ENCODE results near the gene ZXDA.

ZXDA gene

DNA sequence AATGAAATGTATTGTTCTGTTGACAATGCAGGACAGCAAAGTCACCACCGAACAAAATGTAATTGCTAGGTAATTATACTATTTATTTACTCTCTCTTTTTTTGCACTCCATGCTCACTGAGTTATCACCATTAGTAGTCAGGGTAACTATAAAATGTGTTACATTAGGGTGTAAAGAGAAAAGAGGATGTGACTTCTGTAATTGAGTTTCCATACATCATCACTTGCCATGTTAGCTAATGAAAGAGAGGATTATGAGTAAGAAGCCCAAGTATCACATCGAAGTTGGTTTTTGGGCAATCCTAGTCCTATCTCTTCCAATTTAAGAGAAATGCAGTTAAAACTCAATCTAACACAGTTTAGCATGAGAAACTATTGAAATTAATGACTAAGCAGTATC, 7.6 kb downstream of the ZXDA start:
- Mint-ChIP-seq H3K27me3 (no peaks in the 10 kb centered on the region), H3K27ac (no peak overlapping the region), H3K4me1 (peaks cover 21% of the 10 kb centered on the region), H3K4me3 (no peak overlapping the region), H3K36me3 (peaks cover 16% of the 10 kb centered on the region), H3K9me3 (peaks cover under 1% of the 10 kb centered on the region)

DNA sequence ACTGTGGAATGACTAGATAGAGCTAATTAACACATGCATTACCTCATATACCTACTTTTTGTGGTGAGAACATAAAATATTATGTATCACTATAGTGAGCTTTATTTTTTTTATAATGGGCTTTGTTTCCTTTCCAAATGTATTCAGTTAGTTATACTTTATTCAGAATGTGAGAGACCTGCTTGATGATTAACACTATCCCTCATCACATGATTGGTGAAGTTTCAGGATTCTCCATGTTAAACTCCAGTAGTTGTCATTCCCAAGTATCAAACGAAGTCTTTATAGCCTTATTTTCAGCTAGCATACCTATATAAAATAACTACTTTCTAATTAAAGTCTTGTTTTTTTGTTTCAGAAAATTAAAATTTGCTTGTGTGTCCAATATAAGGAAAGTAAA, 8.8 kb downstream of the ZXDA start:
- no peaks in the 10 kb centered on the region for H3K27me3 Mint-ChIP-seq
- H3K4me1 Mint-ChIP-seq, result peaks cover 12% of the 10 kb centered on the region
- no peak overlapping the region for H3K27ac Mint-ChIP-seq

DNA sequence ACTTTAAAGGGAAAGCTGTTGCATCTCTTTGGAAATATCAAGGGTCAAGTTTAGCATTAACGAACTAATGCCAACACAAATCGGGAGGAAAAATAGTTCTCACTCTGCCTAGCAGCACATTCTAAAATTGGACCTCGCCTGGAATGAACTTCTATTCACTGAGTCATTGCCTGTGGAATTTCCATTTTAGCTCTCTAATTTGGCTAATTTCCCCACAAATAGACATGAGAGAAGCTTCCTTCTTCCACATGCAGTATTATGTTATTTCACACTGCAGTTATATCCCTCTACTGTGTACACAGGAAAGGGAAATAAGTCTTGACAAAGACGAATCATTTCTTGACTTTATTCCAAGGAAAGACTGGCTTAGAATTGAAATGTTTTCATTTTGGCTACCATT, 9.3 kb downstream of the ZXDA start:
- Mint-ChIP-seq H3K27me3 (no peaks in the 10 kb centered on the region), H3K9me3 (peaks cover 6% of the 10 kb centered on the region), H3K27ac (no peak overlapping the region), H3K4me1 (peaks cover 8% of the 10 kb centered on the region), H3K36me3 (peaks cover 14% of the 10 kb centered on the region), H3K4me3 (no peak overlapping the region)

More for the DNA sequence above, 8.8 kb downstream of the ZXDA start:
- H3K4me3 Mint-ChIP-seq, result no peak overlapping the region
- H3K9me3 Mint-ChIP-seq, result peaks cover 6% of the 10 kb centered on the region
- H3K36me3 Mint-ChIP-seq, result peaks cover 15% of the 10 kb centered on the region

DNA sequence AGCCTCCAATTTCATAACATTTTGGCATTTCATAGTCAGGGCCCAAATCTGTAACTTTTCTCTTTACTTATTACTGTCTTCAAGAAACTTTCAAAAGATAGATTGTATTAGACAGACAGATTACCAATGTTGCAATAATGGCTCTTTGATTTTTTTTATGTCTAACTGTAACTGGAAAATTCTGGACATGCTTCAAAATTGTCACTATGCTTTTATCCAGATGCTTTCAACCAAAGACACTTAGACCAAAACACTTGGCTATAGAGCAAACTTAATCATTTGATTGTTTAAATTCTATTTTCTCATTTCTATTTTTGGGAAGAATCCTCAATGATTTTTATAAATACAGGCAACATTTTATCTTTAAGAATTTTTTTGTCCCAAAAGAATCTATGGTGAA, 10.4 kb downstream of the ZXDA start:
- Mint-ChIP-seq H3K36me3 (peaks cover 13% of the 10 kb centered on the region), H3K9me3 (peaks cover 9% of the 10 kb centered on the region), H3K4me3 (no peak overlapping the region), H3K27me3 (no peaks in the 10 kb centered on the region), H3K4me1 (peaks cover 8% of the 10 kb centered on the region), H3K27ac (no peak overlapping the region)

DNA sequence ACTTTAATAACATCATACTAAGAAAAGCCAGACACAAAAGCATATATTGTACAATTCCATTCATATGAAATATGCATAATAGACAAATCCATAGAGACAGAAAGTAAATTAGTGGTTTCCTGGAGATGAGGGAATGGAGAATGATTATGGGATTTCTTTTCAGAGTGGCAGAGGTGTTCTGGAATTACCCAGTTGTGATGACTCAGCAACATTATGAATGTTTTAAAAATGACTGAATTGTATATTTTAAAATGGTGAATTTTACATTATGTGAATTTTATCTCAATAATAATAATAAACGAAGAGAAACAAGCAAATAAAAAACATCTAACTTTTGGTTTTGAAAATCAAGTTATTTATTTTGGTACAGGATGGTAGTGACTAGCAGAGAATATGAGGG, 11.2 kb downstream of the ZXDA start:
- no peak overlapping the region for H3K4me3 Mint-ChIP-seq
- no peak overlapping the region for H3K27ac Mint-ChIP-seq
- H3K9me3 Mint-ChIP-seq, result peaks cover 9% of the 10 kb centered on the region
- H3K27me3 Mint-ChIP-seq, result no peaks in the 10 kb centered on the region
- peaks cover 13% of the 10 kb centered on the region for H3K36me3 Mint-ChIP-seq
- H3K4me1 Mint-ChIP-seq, result peaks cover 7% of the 10 kb centered on the region

DNA sequence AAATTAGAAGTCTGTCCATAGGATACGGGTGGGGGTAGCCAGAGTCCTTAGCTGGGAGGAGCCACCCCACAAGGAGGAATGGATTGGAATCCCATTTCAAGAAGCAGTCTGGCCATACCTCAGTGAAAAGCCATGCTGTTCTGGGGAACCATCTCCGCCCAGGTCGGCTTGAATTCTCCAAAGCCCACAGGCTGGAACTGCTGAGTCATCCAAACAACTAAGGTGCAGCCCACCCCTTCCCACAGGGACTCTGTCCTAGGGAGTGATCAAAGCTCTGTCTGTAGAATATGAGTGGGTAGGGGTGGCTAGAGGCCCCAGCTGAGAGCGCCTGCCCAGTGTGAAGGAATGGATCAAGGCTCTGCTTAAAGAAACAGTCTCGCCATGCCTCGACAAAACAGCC, 38.8 kb downstream of the ZXDA start:
- Mint-ChIP-seq H3K9me3 (peaks cover 8% of the 10 kb centered on the region), H3K27me3 (no peaks in the 10 kb centered on the region), H3K36me3 (peaks cover 21% of the 10 kb centered on the region), H3K4me1 (no peaks in the 10 kb centered on the region), H3K27ac (no peak overlapping the region), H3K4me3 (no peak overlapping the region)

All from activated naive CD4-positive, alpha-beta T cell treated with anti-CD3 and anti-CD28 coated beads, Interleukin-2, amount 50 U/mL, for 24 hours (primary cell).